Measurements from ENCODE around the gene CRYBG1. TPM values are rescaled to one million over a fixed set of nuclear protein-coding genes. Genes with fewer than 3 reads are reported as not detected.

Gene CRYBG1
- total and polyA plus RNA-seq, 2 of the 13 experiments (the other 11 are each of a cell fraction or from before 2014, with no cell fraction given) = 10.1 to 21.9 TPM

- peaks cover 0 to 13% of the 10 kb centered on the region in 2 experiments; a peak in 2 of 5 replicates for H3K27me3 ChIP-seq (ENCODE audit: control insufficient read depth in 1 of 2, insufficient read depth in 2 of 2, low read length in 2 of 2)
- no peak overlapping the region for H3K9ac ChIP-seq (ENCODE audit: insufficient read depth, low read depth, low read length)
- H4K20me1 ChIP-seq (ENCODE audit: insufficient read depth, low read length) = no peaks in the 10 kb centered on the region
- no peak for ATAC-seq
- no peaks in the 10 kb centered on the region for H3K79me2 ChIP-seq (ENCODE audit: insufficient read depth, low read length)
- ChIA-PET POLR2A (no interaction called here), CTCF (ENCODE audit: low intra/inter-chr PET ratio, low total read pairs) (no interaction called here)
- no peaks in the 10 kb centered on the region for H3K9me3 ChIP-seq (ENCODE audit: low read length)
- no peak for FAIRE-seq
- TF ChIP-seq CC2D1A (CRISPR knock-in tag; IDR thresholded peaks at IDR 0.05) (no peak), ZNF276 (CRISPR knock-in tag; IDR thresholded peaks at IDR 0.05; ENCODE audit: low read depth) (no peak), ZNF12 (CRISPR knock-in tag; IDR thresholded peaks at IDR 0.05) (no peak)
- H3K4me3 ChIP-seq (replicated peaks in 1 of 3; ENCODE audit: insufficient read depth in 1 of 3, low read depth in 2 of 3, low read length in 3 of 3) = no peak overlapping the region
- WGBS (ENCODE audit: low lambda C conversion rate) = 0% methylated on average over 1 of the region's 1 CpG
- H3K27ac ChIP-seq (ENCODE audit: extremely low read length, insufficient read depth, low read length) = no peak overlapping the region
- no peak for DNase-seq (ENCODE audit: low spot score)
- BruUV-seq (replicated peaks) = no TSS peak
- in situ Hi-C loops (cut with HindIII; ENCODE audit: extremely low pct_ligation_motif_present, low pct_unique_long_range_greater_than_20kb) = no loop called here
- no peak overlapping the region for H3K4me2 ChIP-seq (ENCODE audit: low read depth, low read length)
- intact Hi-C loops (cut with micrococcal nuclease; ENCODE audit: unreplicated experiment) = no loop called here
- no peak overlapping the region for H2AFZ ChIP-seq (ENCODE audit: low read length)
- no peaks in the 10 kb centered on the region for H3K4me1 ChIP-seq (ENCODE audit: insufficient read depth, low read length)
- H3K36me3 ChIP-seq (replicated peaks in 1 of 2; ENCODE audit: control insufficient read depth in 1 of 2, insufficient read depth in 2 of 2, low read length in 2 of 2) = no peaks in the 10 kb centered on the region
Observed at GRCh38 chr6:106379951-106380350, 19.4 kb downstream of the CRYBG1 start.

GRCh38 chr6:106380407-106380806 is 19.9 kb downstream of the CRYBG1 start:
- POLR2A ChIA-PET = no interaction called here
- in situ Hi-C loops (cut with HindIII; ENCODE audit: extremely low pct_ligation_motif_present, low pct_unique_long_range_greater_than_20kb) = no loop called here
- FAIRE-seq (no peak), DNase-seq (ENCODE audit: low spot score) (no peak), ATAC-seq (no peak)
- Histone ChIP-seq H2AFZ (ENCODE audit: low read length) (no peak overlapping the region), H3K9me3 (ENCODE audit: low read length) (no peaks in the 10 kb centered on the region), H3K27ac (ENCODE audit: extremely low read length, insufficient read depth, low read length) (no peak overlapping the region), H3K4me1 (ENCODE audit: insufficient read depth, low read length) (no peaks in the 10 kb centered on the region), H3K79me2 (ENCODE audit: insufficient read depth, low read length) (no peaks in the 10 kb centered on the region), H3K9ac (ENCODE audit: insufficient read depth, low read depth, low read length) (no peak overlapping the region), H3K36me3 (replicated peaks in 1 of 2; ENCODE audit: control insufficient read depth in 1 of 2, insufficient read depth in 2 of 2, low read length in 2 of 2) (no peaks in the 10 kb centered on the region), H3K4me2 (ENCODE audit: low read depth, low read length) (no peak overlapping the region), H3K27me3 (ENCODE audit: control insufficient read depth in 1 of 2, insufficient read depth in 2 of 2, low read length in 2 of 2) (peaks cover 0 to 13% of the 10 kb centered on the region in 2 experiments; a peak in 2 of 5 replicates), H3K4me3 (replicated peaks in 1 of 3; ENCODE audit: insufficient read depth in 1 of 3, low read depth in 2 of 3, low read length in 3 of 3) (no peak overlapping the region), H4K20me1 (ENCODE audit: insufficient read depth, low read length) (no peaks in the 10 kb centered on the region)
- CTCF ChIA-PET (ENCODE audit: low intra/inter-chr PET ratio, low total read pairs) = no interaction called here
- 0% methylated on average over 1 of the region's 1 CpG for WGBS (ENCODE audit: low lambda C conversion rate)
- no TSS peak for BruUV-seq (replicated peaks)
- intact Hi-C loops (cut with micrococcal nuclease; ENCODE audit: unreplicated experiment) = no loop called here
- TF ChIP-seq CERS6 (CRISPR knock-in tag; IDR thresholded peaks at IDR 0.05) (no peak), TBX2 (CRISPR knock-in tag; IDR thresholded peaks at IDR 0.05; ENCODE audit: borderline replicate concordance) (no peak), ZNF362 (CRISPR knock-in tag; IDR thresholded peaks at IDR 0.05; ENCODE audit: borderline replicate concordance) (no peak), RERE (CRISPR knock-in tag; IDR thresholded peaks at IDR 0.05; ENCODE audit: low read depth) (no peak), ZSCAN21 (CRISPR knock-in tag; IDR thresholded peaks at IDR 0.05; ENCODE audit: borderline replicate concordance) (no peak), NPAS2 (CRISPR knock-in tag; IDR thresholded peaks at IDR 0.05; ENCODE audit: borderline replicate concordance) (no peak)
